Activated CD4-positive, CD25-positive, alpha-beta regulatory T cell (primary cell): ENCODE results near the gene PPP5C.
"Not testable (repeated sequence)": the region's sequence is repeated elsewhere in the genome, so short reads cannot be mapped to it uniquely, and the experiment has no call there.

Source experiments
- DNase-seq, 4 experiments: peaks; one replicate each; lab custom pipeline; 2025; lab: John Stamatoyannopoulos, UW

PPP5C gene

GRCh38 chr19:46435009-46435408 lies 88.1 kb downstream of the PPP5C start:
- no peak for DNase-seq

GRCh38 chr19:46435689-46436088 lies 88.8 kb downstream of the PPP5C start:
- not testable (repeated sequence) for DNase-seq
